ENCODE data around the gene FAM184B.

The FAM184B gene

DNA sequence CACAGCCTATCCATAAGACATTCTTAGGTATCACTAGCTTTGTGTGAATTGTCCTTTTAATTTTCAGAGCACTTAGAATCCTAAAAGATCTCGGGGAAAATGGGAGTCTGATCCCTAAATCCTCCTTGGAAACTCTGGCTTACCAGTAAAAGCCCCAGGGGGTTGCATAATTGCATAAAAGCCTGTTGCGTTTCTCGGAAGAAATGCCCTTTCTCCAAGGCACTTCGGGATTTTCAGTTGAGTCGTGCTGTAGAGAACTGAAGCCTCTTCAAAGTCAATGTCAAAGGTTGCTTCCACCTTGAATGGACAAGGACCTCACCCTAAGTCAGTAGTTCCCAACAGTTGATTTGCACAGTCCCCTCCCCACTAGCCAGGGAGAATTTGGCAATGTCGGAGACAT lies 20.8 kb downstream of the FAM184B start:
- no peaks in the 10 kb centered on the region for H3K27me3 ChIP-seq (ENCODE audit: insufficient read depth, low read length)
- TF ChIP-seq, protein P1, sequence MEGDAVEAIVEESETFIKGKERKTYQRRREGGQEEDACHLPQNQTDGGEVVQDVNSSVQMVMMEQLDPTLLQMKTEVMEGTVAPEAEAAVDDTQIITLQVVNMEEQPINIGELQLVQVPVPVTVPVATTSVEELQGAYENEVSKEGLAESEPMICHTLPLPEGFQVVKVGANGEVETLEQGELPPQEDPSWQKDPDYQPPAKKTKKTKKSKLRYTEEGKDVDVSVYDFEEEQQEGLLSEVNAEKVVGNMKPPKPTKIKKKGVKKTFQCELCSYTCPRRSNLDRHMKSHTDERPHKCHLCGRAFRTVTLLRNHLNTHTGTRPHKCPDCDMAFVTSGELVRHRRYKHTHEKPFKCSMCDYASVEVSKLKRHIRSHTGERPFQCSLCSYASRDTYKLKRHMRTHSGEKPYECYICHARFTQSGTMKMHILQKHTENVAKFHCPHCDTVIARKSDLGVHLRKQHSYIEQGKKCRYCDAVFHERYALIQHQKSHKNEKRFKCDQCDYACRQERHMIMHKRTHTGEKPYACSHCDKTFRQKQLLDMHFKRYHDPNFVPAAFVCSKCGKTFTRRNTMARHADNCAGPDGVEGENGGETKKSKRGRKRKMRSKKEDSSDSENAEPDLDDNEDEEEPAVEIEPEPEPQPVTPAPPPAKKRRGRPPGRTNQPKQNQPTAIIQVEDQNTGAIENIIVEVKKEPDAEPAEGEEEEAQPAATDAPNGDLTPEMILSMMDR (IDR thresholded peaks at IDR 0.05; ENCODE audit: low read length), result no peak
- TF ChIP-seq EZH2 (IDR thresholded peaks at IDR 0.05; ENCODE audit: borderline replicate concordance, low read length), result no peak
- no peak overlapping the region for H3K27ac ChIP-seq (ENCODE audit: low read depth, low read length, poor library complexity, severe bottlenecking)
- no peak overlapping the region for H3K9ac ChIP-seq (ENCODE audit: low read length)
- no peaks in the 10 kb centered on the region for H3F3A ChIP-seq (ENCODE audit: insufficient read depth, low read length)
- no peak overlapping the region for H3K4me2 ChIP-seq (ENCODE audit: low read length)
- no peaks in the 10 kb centered on the region for H3K9me2 ChIP-seq (ENCODE audit: low read depth, low read length)
- H3K4me3 ChIP-seq (ENCODE audit: low read depth, low read length, poor library complexity, severe bottlenecking), result no peak overlapping the region
- no peaks in the 10 kb centered on the region for H3K36me3 ChIP-seq (ENCODE audit: insufficient read depth, low read length)
- H3K79me2 ChIP-seq (ENCODE audit: insufficient read depth, low read length), result no peaks in the 10 kb centered on the region
- no peak overlapping the region for H2AFZ ChIP-seq (ENCODE audit: low read length)
- H4K20me1 ChIP-seq (ENCODE audit: insufficient read depth, low read length), result no peaks in the 10 kb centered on the region
- no peaks in the 10 kb centered on the region for H3K9me3 ChIP-seq (ENCODE audit: low read length)
- H3K4me1 ChIP-seq (ENCODE audit: insufficient read depth, low read length, severe bottlenecking), result no peaks in the 10 kb centered on the region

DNA sequence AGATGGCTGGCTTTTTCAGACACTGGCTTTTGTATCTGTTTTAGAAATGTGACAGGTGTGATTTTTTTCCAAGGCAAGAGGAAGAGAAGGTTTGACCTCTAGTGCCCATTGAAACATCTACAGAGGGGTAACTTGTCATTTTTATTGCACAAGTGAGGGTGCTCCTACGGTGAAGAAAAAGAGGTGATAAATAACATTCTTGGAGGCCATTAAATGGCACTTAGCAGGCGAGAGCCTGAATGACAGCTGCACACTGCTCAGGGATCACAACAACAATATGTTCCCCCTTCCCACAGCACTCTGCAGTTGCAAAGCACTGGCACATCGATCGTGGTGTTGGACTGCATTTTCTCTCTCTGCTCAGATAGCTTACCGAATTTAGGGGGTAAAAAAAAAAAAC lies 22.9 kb downstream of the FAM184B start:
- TF ChIP-seq, protein P1 (IDR thresholded peaks at IDR 0.05; ENCODE audit: low read length), result no peak
- TF ChIP-seq EZH2 (IDR thresholded peaks at IDR 0.05; ENCODE audit: borderline replicate concordance, low read length), result no peak
- no peak overlapping the region for H2AFZ ChIP-seq (ENCODE audit: low read length)
- H3K9ac ChIP-seq (ENCODE audit: low read length), result no peak overlapping the region
- no peaks in the 10 kb centered on the region for H3K9me3 ChIP-seq (ENCODE audit: low read length)
- no peaks in the 10 kb centered on the region for H3K36me3 ChIP-seq (ENCODE audit: insufficient read depth, low read length)
- no peaks in the 10 kb centered on the region for H3K4me1 ChIP-seq (ENCODE audit: insufficient read depth, low read length, severe bottlenecking)
- no peak overlapping the region for H3K4me3 ChIP-seq (ENCODE audit: low read depth, low read length, poor library complexity, severe bottlenecking)
- no peaks in the 10 kb centered on the region for H3K27me3 ChIP-seq (ENCODE audit: insufficient read depth, low read length)
- H4K20me1 ChIP-seq (ENCODE audit: insufficient read depth, low read length), result no peaks in the 10 kb centered on the region
- H3K27ac ChIP-seq (ENCODE audit: low read depth, low read length, poor library complexity, severe bottlenecking), result no peak overlapping the region
- no peaks in the 10 kb centered on the region for H3K79me2 ChIP-seq (ENCODE audit: insufficient read depth, low read length)
- no peaks in the 10 kb centered on the region for H3F3A ChIP-seq (ENCODE audit: insufficient read depth, low read length)
- no peak overlapping the region for H3K4me2 ChIP-seq (ENCODE audit: low read length)
- no peaks in the 10 kb centered on the region for H3K9me2 ChIP-seq (ENCODE audit: low read depth, low read length)

DNA sequence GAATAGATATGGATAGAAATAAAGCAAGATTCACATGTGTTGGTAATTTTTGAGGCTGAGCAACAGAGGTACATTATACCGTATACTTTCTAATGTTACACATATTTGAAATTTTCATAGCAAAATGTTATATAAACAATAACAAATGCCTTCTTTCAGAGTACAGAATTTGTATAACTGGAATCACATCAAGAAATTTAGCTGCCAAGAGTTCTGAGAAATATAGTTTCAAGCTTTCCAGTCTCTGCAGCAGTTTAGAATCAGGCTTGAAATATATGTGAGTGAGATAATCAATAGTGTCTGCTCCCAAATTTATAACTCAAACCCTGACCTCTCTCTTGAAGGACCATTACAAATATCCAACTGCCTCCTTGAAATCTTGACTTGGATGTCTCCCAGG lies 23.8 kb downstream of the FAM184B start:
- Histone ChIP-seq H3F3A (ENCODE audit: insufficient read depth, low read length) (no peaks in the 10 kb centered on the region), H3K4me2 (ENCODE audit: low read length) (no peak overlapping the region), H4K20me1 (ENCODE audit: insufficient read depth, low read length) (no peaks in the 10 kb centered on the region), H2AFZ (ENCODE audit: low read length) (no peak overlapping the region), H3K27me3 (ENCODE audit: insufficient read depth, low read length) (no peaks in the 10 kb centered on the region), H3K36me3 (ENCODE audit: insufficient read depth, low read length) (no peaks in the 10 kb centered on the region), H3K4me1 (ENCODE audit: insufficient read depth, low read length, severe bottlenecking) (no peaks in the 10 kb centered on the region), H3K4me3 (ENCODE audit: low read depth, low read length, poor library complexity, severe bottlenecking) (no peak overlapping the region), H3K79me2 (ENCODE audit: insufficient read depth, low read length) (no peaks in the 10 kb centered on the region), H3K9me3 (ENCODE audit: low read length) (no peaks in the 10 kb centered on the region), H3K27ac (ENCODE audit: low read depth, low read length, poor library complexity, severe bottlenecking) (no peak overlapping the region), H3K9me2 (ENCODE audit: low read depth, low read length) (no peaks in the 10 kb centered on the region), H3K9ac (ENCODE audit: low read length) (no peak overlapping the region)
- TF ChIP-seq, protein P1 (IDR thresholded peaks at IDR 0.05; ENCODE audit: low read length), result no peak
- no peak for TF ChIP-seq EZH2 (IDR thresholded peaks at IDR 0.05; ENCODE audit: borderline replicate concordance, low read length)
